ENCODE data around the gene SAMD4B. TPM values are rescaled to one million over a fixed set of nuclear protein-coding genes. Genes with fewer than 3 reads are reported as not detected.

Gene SAMD4B
- total and polyA plus RNA-seq, 9 of the 15 experiments (the other 6 are each of a cell fraction or from before 2014, with no cell fraction given) = 3.4 to 90.5 (median 38.0) TPM

- TF ChIP-seq MAX (CRISPR knock-in tag; IDR thresholded peaks at IDR 0.05) (peak; percentile 61), RFX1 (IDR thresholded peaks at IDR 0.05) (peak; percentile 88), NR2F6 (CRISPR knock-in tag; IDR thresholded peaks at IDR 0.05) (no peak), ZSCAN32 (CRISPR knock-in tag; IDR thresholded peaks at IDR 0.05) (no peak), TAF15 (IDR thresholded peaks at IDR 0.05; ENCODE audit: low read depth, low read length) (no peak), CBX5 (IDR thresholded peaks at IDR 0.05; ENCODE audit: borderline replicate concordance, low read depth) (peak; percentile 77; the same call in 1 of the 2 replicates), GATA2 (CRISPR knock-in tag; IDR thresholded peaks at IDR 0.05) (no peak), UBTF (IDR thresholded peaks at IDR 0.05; ENCODE audit: borderline replicate concordance in 1 of 2, low read depth in 2 of 2, low read length in 2 of 2) (0 out of 4 replicates have a peak, but pooled peaks have one; percentile 58 to 64), POLR3G (IDR thresholded peaks at IDR 0.05; ENCODE audit: extremely low read depth, insufficient read length, insufficient replicate concordance) (no peak), CBFA2T3 (IDR thresholded peaks at IDR 0.05) (no peak), HDAC3 (IDR thresholded peaks at IDR 0.05; ENCODE audit: borderline replicate concordance, partially characterized antibody) (no peak), L3MBTL2 (IDR thresholded peaks at IDR 0.05) (peak; percentile 41; the same call in 1 of the 2 replicates), HDAC1 (IDR thresholded peaks at IDR 0.05) (peak in 1 of 2 experiments; percentile 80; a peak in 1 of 4 replicates), POLR2B (IDR thresholded peaks at IDR 0.05; ENCODE audit: low read depth, partially characterized antibody) (peak; percentile 92), ZC3H11A (IDR thresholded peaks at IDR 0.05; ENCODE audit: low read depth, low read length) (no peak), ZNF217 (CRISPR knock-in tag; IDR thresholded peaks at IDR 0.05) (no peak), YBX1 (IDR thresholded peaks at IDR 0.05) (no peak), CBX8 (IDR thresholded peaks at IDR 0.05; ENCODE audit: borderline replicate concordance, extremely low read depth, low read depth, low read length, poor library complexity, severe bottlenecking) (no peak), SIRT6 (IDR thresholded peaks at IDR 0.05; ENCODE audit: low read depth, low read length) (no peak), ZNF586 (CRISPR knock-in tag; conservative IDR thresholded peaks at IDR 0.05) (no peak), TAF1 (IDR thresholded peaks at IDR 0.05; ENCODE audit: control insufficient read depth, extremely low read depth, insufficient read depth, low read length, severe bottlenecking) (peak; percentile 95), IFI16 (CRISPR knock-in tag; IDR thresholded peaks at IDR 0.05) (no peak), ZBTB12 (CRISPR knock-in tag; IDR thresholded peaks at IDR 0.05) (peak; percentile 65; the same call in 1 of the 2 replicates), PML (IDR thresholded peaks at IDR 0.05; ENCODE audit: low read length) (peak; percentile 86; the same call in 1 of the 2 replicates), ZSCAN29 (IDR thresholded peaks at IDR 0.05) (no peak), KLF6 (CRISPR knock-in tag; IDR thresholded peaks at IDR 0.05; ENCODE audit: borderline replicate concordance) (no peak)
Measured at GRCh38 chr19:39341719-39342604, at the start of gene SAMD4B (continued).

All from K562 (cell line).